OCI-LY7 (cell line): ENCODE results near the gene GET4. TPM values are rescaled to one million over a fixed set of nuclear protein-coding genes. Genes with fewer than 3 reads are reported as not detected.

Experiments used
- BruUV-seq: library from RNA; stranded (reverse); fragments of 400-500 nt; replicated peaks from 2 replicates; lab custom pipeline; 2021; lab: Mats Ljungman, UMichigan
- CTCF ChIA-PET: fragments of 300-600 bp; sonication (Branson Sonifier 250); formaldehyde crosslinking; loops from one replicate; lab custom pipeline; 2022; ENCODE audit warnings: antibody characterized with exemption; ENCODE audit not compliant: unreplicated experiment; lab: Charles Lee
- POLR2A ChIA-PET: fragments of 300-600 bp; sonication (Branson Sonifier 250); formaldehyde crosslinking; loops from one replicate; lab custom pipeline; 2022; ENCODE audit warnings: antibody characterized with exemption; lab: Charles Lee
- DNase-seq: peaks from one replicate; pipeline ENCODE4 v3.0.0-alpha.2; 2015; ENCODE audit warnings: low spot score
- H2AFZ ChIP-seq: fragments of 200-600 bp; sonication (generic), shearing (Covaris generic); 2 replicates; pipeline ENCODE4 v1.6.1; 2014; ENCODE audit warnings: mild to moderate bottlenecking, antibody characterized with exemption, low read length, moderate library complexity
- H3K27ac ChIP-seq: fragments of 200-600 bp; sonication (generic); 2 replicates; pipeline ENCODE4 v1.5.1; 2014; ENCODE audit warnings: mixed run types, low read depth, mild to moderate bottlenecking, moderate library complexity, low read length, inconsistent platforms; ENCODE audit not compliant: poor library complexity, severe bottlenecking
- H3K36me3 ChIP-seq: fragments of 200-600 bp; sonication (generic); 2 replicates; pipeline ENCODE4 v1.6.1; 2014; ENCODE audit warnings: mild to moderate bottlenecking, antibody characterized with exemption, low read length, moderate library complexity, mixed read lengths; ENCODE audit not compliant: insufficient read depth
- H3K4me1 ChIP-seq: fragments of 200-600 bp; sonication (generic); 2 replicates; pipeline ENCODE4 v1.5.1; 2014; ENCODE audit warnings: mild to moderate bottlenecking, low read length; ENCODE audit not compliant: insufficient read depth, poor library complexity, severe bottlenecking
- H3K4me2 ChIP-seq: fragments of 200-600 bp; sonication (generic); 2 replicates; pipeline ENCODE4 v1.6.1; 2014; ENCODE audit warnings: mild to moderate bottlenecking, low read length
- H3K4me3 ChIP-seq: fragments of 200-600 bp; sonication (generic); 2 replicates; pipeline ENCODE4 v1.5.1; 2014; ENCODE audit warnings: mild to moderate bottlenecking, low read depth, low read length; ENCODE audit not compliant: poor library complexity, severe bottlenecking
- H3K79me2 ChIP-seq: fragments of 200-600 bp; sonication (generic); 2 replicates; pipeline ENCODE4 v1.6.1; 2016; ENCODE audit warnings: low read depth, mild to moderate bottlenecking, low read length, moderate library complexity, mixed read lengths; ENCODE audit not compliant: insufficient read depth
- H3K9me2 ChIP-seq: fragments of 200-600 bp; sonication (generic); 2 replicates; pipeline ENCODE4 v1.6.1; 2016; ENCODE audit warnings: mild to moderate bottlenecking, low read length, mixed read lengths; ENCODE audit not compliant: insufficient read depth
- H3K9me3 ChIP-seq: fragments of 200-600 bp; sonication (generic); 2 replicates; pipeline ENCODE4 v1.6.1; 2014; ENCODE audit warnings: mild to moderate bottlenecking, mixed run types, low read length, mixed read lengths
- H4K20me1 ChIP-seq: fragments of 200-600 bp; sonication (generic); 2 replicates; pipeline ENCODE4 v1.6.1; 2014; ENCODE audit warnings: mild to moderate bottlenecking, antibody characterized with exemption, low read length, moderate library complexity, mixed read lengths; ENCODE audit not compliant: insufficient read depth
- EZH2phosphoT487 ChIP-seq: fragments of 200-600 bp; sonication (generic); IDR thresholded peaks from 2 replicates; pipeline ENCODE4 v1.6.1; 2018; ENCODE audit warnings: low read depth, borderline replicate concordance, mild to moderate bottlenecking, mixed run types, antibody characterized with exemption, low read length, moderate library complexity, mixed read lengths
- intact Hi-C: fragments of 100-400 bp; cut with micrococcal nuclease; formaldehyde crosslinking; loops from one replicate; pipeline ENCODE4 v1.10.0; 2022; ENCODE audit not compliant: unreplicated experiment
- total RNA-seq, 2 experiments: library from RNA; depleted of rRNA in 1 of 2; stranded (reverse); fragments of >200 nt in 1 of 2; shearing (Covaris generic) in 1 of 2; gene quantifications; 2 replicates each; pipeline ENCODE4 v1.2.3, GENCODE V29; 2014 to 2022
- TF ChIP-seq, protein P1 (sequence below): fragments of 200-600 bp; sonication (generic); conservative IDR thresholded peaks from 2 replicates; pipeline ENCODE4 v1.5.1; 2014; ENCODE audit warnings: mild to moderate bottlenecking, antibody characterized with exemption, low read length, moderate library complexity, mixed read lengths

Gene GET4
- total RNA-seq, 2 experiments from 2014 or later = 46.3 to 54.5 TPM

DNA sequence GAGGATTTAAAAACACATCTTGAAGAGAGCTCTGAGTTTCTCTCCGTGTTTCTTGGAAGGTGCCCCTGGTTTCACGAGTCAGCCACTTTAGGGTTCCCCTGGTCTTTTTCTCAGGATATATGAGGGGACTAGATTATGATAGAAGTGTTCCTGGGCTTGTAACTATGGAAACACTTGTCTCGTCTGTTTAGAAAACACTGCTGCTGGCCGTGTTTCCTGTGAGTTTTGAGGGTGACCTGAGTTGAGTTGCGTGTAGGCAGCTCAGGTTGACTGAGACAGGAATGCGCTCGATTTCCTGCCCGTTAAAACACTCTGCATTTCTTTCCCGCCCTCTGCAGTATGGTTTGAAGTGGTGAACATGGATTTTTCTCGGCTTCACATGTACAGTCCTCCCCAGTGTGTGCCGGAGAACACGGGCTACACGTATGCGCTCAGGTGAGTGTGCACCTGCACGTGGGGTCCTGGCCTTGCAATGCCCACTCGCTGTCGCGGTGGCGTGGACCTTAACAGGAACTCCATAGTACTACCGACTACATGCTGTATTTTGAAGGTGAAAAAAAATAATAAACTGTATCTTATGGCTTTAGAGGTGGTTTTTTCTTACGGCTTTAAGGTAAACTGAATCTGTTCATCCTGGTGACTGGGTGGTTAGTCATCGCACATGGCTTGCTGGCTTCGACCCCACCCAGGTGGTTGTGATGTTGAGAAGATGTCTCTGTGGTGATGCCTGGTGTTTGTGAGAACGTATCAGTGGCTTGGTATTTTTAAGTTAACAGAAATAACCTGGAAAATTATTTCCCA, 44.0 kb upstream of the GET4 start, which contains the start of gene SUN1:
TSS of gene SUN1 (plus strand) at position 310 of the 801 bp plus-strand sequence. CDS start at position 359, 49 bp downstream.
- Histone ChIP-seq H3K4me2 (no peak within 1 kb of the TSS), H3K36me3 (peaks cover 11% of the 10 kb centered on the region; the same call in 1 of the 2 replicates), H4K20me1 (no peaks in the 10 kb centered on the region), H3K4me3 (no peak within 1 kb of the TSS), H3K79me2 (peaks cover 37% of the 10 kb centered on the region), H3K27ac (no peak within 1 kb of the TSS), H2AFZ (no peak within 1 kb of the TSS), H3K9me2 (no peaks in the 10 kb centered on the region), H3K4me1 (no peaks in the 10 kb centered on the region), H3K9me3 (no peaks in the 10 kb centered on the region)
- CTCF ChIA-PET = no interaction called here
- no peak for DNase-seq
- BruUV-seq = no TSS peak
- TF ChIP-seq, protein P1, sequence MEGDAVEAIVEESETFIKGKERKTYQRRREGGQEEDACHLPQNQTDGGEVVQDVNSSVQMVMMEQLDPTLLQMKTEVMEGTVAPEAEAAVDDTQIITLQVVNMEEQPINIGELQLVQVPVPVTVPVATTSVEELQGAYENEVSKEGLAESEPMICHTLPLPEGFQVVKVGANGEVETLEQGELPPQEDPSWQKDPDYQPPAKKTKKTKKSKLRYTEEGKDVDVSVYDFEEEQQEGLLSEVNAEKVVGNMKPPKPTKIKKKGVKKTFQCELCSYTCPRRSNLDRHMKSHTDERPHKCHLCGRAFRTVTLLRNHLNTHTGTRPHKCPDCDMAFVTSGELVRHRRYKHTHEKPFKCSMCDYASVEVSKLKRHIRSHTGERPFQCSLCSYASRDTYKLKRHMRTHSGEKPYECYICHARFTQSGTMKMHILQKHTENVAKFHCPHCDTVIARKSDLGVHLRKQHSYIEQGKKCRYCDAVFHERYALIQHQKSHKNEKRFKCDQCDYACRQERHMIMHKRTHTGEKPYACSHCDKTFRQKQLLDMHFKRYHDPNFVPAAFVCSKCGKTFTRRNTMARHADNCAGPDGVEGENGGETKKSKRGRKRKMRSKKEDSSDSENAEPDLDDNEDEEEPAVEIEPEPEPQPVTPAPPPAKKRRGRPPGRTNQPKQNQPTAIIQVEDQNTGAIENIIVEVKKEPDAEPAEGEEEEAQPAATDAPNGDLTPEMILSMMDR = no peak
- no peak for TF ChIP-seq EZH2phosphoT487
- intact Hi-C loops = no loop called here
- POLR2A ChIA-PET = interaction anchor here (0.7 kb wide), 1 partner anchor 14 kb away, joined by 3 read pairs; no protein-coding TSS in a partner anchor

DNA sequence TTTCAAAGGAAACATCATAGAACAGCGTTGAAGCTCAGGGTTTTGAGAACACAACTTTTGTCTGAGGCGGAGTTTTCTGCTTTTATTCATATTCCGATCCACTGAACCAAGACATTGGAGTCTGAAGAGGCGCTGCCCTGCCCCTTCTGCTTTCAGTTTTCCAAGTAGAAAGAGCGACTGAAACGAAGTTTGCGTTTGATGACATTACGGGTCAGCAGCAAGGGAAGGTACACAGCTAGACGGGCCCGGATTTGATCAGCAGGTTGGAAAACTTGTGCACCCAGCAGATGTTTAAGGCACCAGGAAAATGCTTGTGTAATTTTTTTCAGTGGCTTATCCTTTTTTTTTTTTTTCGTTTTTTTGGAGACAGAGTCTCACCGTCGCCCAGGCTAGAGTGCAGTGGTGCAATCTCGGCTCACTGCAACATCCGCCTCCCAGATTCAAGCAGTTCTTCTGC, 43.4 kb upstream of the GET4 start:
- H3K9me2 ChIP-seq = no peaks in the 10 kb centered on the region
- no peak overlapping the region for H3K27ac ChIP-seq
- H3K36me3 ChIP-seq = peaks cover 11% of the 10 kb centered on the region; the same call in 1 of the 2 replicates
- CTCF ChIA-PET = no interaction called here
- H3K9me3 ChIP-seq = no peaks in the 10 kb centered on the region
- no peaks in the 10 kb centered on the region for H3K4me1 ChIP-seq
- no peak for DNase-seq
- BruUV-seq = no TSS peak
- H3K4me2 ChIP-seq = no peak overlapping the region
- H4K20me1 ChIP-seq = no peaks in the 10 kb centered on the region
- intact Hi-C loops = no loop called here
- peaks cover 31% of the 10 kb centered on the region for H3K79me2 ChIP-seq
- H2AFZ ChIP-seq = no peak overlapping the region
- no peak overlapping the region for H3K4me3 ChIP-seq
- no peak for TF ChIP-seq EZH2phosphoT487
- TF ChIP-seq, protein P1 = no peak
- POLR2A ChIA-PET = no interaction called here
